HCT116 (cell line): ENCODE data around the gene TMEM123. TPM values are rescaled to one million over a fixed set of nuclear protein-coding genes. Genes with fewer than 3 reads are reported as not detected.

ENCODE experiments used
- ATAC-seq: fragments of 200-7000 bp; cut with Tn5 transposase; 2 replicates; pipeline ENCODE4 v1.9.1; 2020; ENCODE audit warnings: mild to moderate bottlenecking, moderate library complexity
- BruUV-seq: library from RNA; stranded (reverse); fragments of 400-500 nt; replicated peaks from 2 replicates; lab custom pipeline; 2021; lab: Mats Ljungman, UMichigan
- CTCF ChIA-PET: fragments of 300-600 bp; sonication (Branson Sonifier 250); formaldehyde crosslinking; loops from one replicate; lab custom pipeline; 2021; ENCODE audit warnings: antibody characterized with exemption; lab: Charles Lee
- POLR2A ChIA-PET: fragments of 300-600, 350-600 bp; sonication (Branson Sonifier 250); formaldehyde crosslinking; loops from one replicate; lab custom pipeline; 2021; ENCODE audit warnings: antibody characterized with exemption; lab: Charles Lee
- RAD21 ChIA-PET, 2 experiments: fragments of 300-600 bp; sonication (Branson Sonifier 250); formaldehyde crosslinking; loops; one replicate each; lab custom pipeline; 2023; ENCODE audit warnings: low total read pairs in 2 of 2; ENCODE audit not compliant: uncharacterized antibody in 2 of 2, unreplicated experiment in 2 of 2, low non-redundant PET in 1 of 2; lab: Charles Lee
- DNase-seq: peaks from one replicate; pipeline ENCODE4 v3.0.0-alpha.2; 2010; ENCODE audit warnings: low read depth, low spot score
- H2AFZ ChIP-seq: fragments of 200-600 bp; shearing (Covaris generic), sonication (generic); 2 replicates; pipeline ENCODE4 v1.6.1; 2017; ENCODE audit warnings: low read depth, mixed run types, mixed read lengths, antibody characterized with exemption, low read length; ENCODE audit not compliant: poor library complexity, severe bottlenecking
- H3K27ac ChIP-seq: 2 replicates; pipeline ENCODE4 v1.5.1; 2012; ENCODE audit warnings: low read depth, low read length
- H3K27me3 ChIP-seq: fragments of 200-600 bp; sonication (generic); 2 replicates; pipeline ENCODE4 v1.6.1; 2016; ENCODE audit warnings: mixed run types, low read length, mixed read lengths; ENCODE audit not compliant: insufficient read depth
- H3K36me3 ChIP-seq, 2 experiments: fragments of 200-500 bp in 1 of 2; fragments of 200-600 bp in 1 of 2; sonication (Bioruptor generic) in 1 of 2; sonication (generic) in 1 of 2; 2 replicates each; pipeline versions ENCODE4 v1.5.1 to v1.6.1; 2014 to 2016; ENCODE audit warnings: low read length in 2 of 2, inconsistent platforms in 1 of 2, mixed read lengths in 1 of 2, mixed run types in 1 of 2; ENCODE audit not compliant: insufficient read depth in 2 of 2, control insufficient read depth in 1 of 2
- H3K4me1 ChIP-seq, 2 experiments: fragments of 200-600 bp in 1 of 2; sonication (generic) in 1 of 2; 2 replicates each; pipeline versions ENCODE4 v1.5.1 to v1.6.1; 2012 to 2017; ENCODE audit warnings: low read length in 2 of 2, inconsistent platforms in 1 of 2, mild to moderate bottlenecking in 1 of 2, mixed read lengths in 1 of 2, mixed run types in 1 of 2, moderate library complexity in 1 of 2; ENCODE audit not compliant: insufficient read depth in 2 of 2, control insufficient read depth in 1 of 2
- H3K4me2 ChIP-seq: fragments of 200-600 bp; sonication (generic); 2 replicates; pipeline ENCODE4 v1.6.1; 2017; ENCODE audit warnings: mixed run types, low read length, mixed read lengths
- H3K4me3 ChIP-seq, 2 experiments: fragments of 200-600 bp in 1 of 2; sonication (generic) in 1 of 2; replicated peaks in 1 of 2; 2 replicates each; pipeline ENCODE4 v1.5.1; 2011 to 2016; ENCODE audit warnings: low read length in 2 of 2, control low read depth in 1 of 2, low read depth in 1 of 2, mild to moderate bottlenecking in 1 of 2, mixed read lengths in 1 of 2, mixed run types in 1 of 2
- H3K79me2 ChIP-seq: fragments of 200-600 bp; sonication (generic); 2 replicates; pipeline ENCODE4 v1.6.1; 2017; ENCODE audit warnings: mild to moderate bottlenecking, mixed run types, low read length, moderate library complexity, mixed read lengths; ENCODE audit not compliant: insufficient read depth
- H3K9ac ChIP-seq: fragments of 200-600 bp; sonication (generic); 2 replicates; pipeline ENCODE4 v1.6.1; 2016; ENCODE audit warnings: low read length, mixed read lengths
- H3K9me2 ChIP-seq: fragments of 200-600 bp; sonication (generic), shearing (Covaris generic); 2 replicates; pipeline ENCODE4 v1.6.1; 2017; ENCODE audit warnings: mixed run types, mild to moderate bottlenecking, moderate library complexity; ENCODE audit not compliant: insufficient read depth
- H3K9me3 ChIP-seq, 2 experiments: fragments of 200-500 bp in 1 of 2; fragments of 200-600 bp in 1 of 2; sonication (Bioruptor generic) in 1 of 2; sonication (generic) in 1 of 2; 2 replicates each; pipeline ENCODE4 v1.6.1; 2014 to 2017; ENCODE audit warnings: low read length in 2 of 2, mixed read lengths in 2 of 2, inconsistent platforms in 1 of 2, low read depth in 1 of 2, mild to moderate bottlenecking in 1 of 2, mixed run types in 1 of 2, moderate library complexity in 1 of 2; ENCODE audit not compliant: control insufficient read depth in 1 of 2, insufficient read depth in 1 of 2
- H4K20me1 ChIP-seq: fragments of 200-600 bp; sonication (generic), shearing (Covaris generic); 2 replicates; pipeline ENCODE4 v1.6.1; 2017; ENCODE audit warnings: mixed run types, mild to moderate bottlenecking, moderate library complexity; ENCODE audit not compliant: insufficient read depth
- EGR1 ChIP-seq: IDR thresholded peaks from 2 replicates; pipeline ENCODE4 v1.6.1; 2012; ENCODE audit warnings: low read depth
- EZH2 ChIP-seq: fragments of 200-600 bp; sonication (generic); IDR thresholded peaks from 2 replicates; pipeline ENCODE4 v1.6.1; 2017; ENCODE audit warnings: antibody characterized with exemption, mixed run types
- POLR2A ChIP-seq: IDR thresholded peaks from 2 replicates; pipeline ENCODE4 v1.7.0; 2011; ENCODE audit warnings: borderline replicate concordance; ENCODE audit not compliant: insufficient read depth, insufficient read length; ENCODE audit errors: extremely low read depth
- ZNF274 ChIP-seq: fragments of 200-500 bp; sonication (Bioruptor generic); IDR thresholded peaks from 2 replicates; pipeline ENCODE4 v1.6.1; 2014; ENCODE audit warnings: mild to moderate bottlenecking, low read depth, low read length, inconsistent platforms
- intact Hi-C: fragments of 100-400 bp; cut with micrococcal nuclease; formaldehyde crosslinking; loops from 2 replicates; pipeline ENCODE4 v1.10.0; 2022
- total RNA-seq: library from RNA; stranded (reverse); gene quantifications from one replicate; pipeline ENCODE4 v1.2.1, GENCODE V29; 2021; ENCODE audit not compliant: unreplicated experiment
- TF ChIP-seq, protein P1 (sequence below), 3 experiments: fragments of 200-600 bp in 1 of 3; sonication (generic) in 1 of 3; IDR thresholded peaks in 2 of 3; conservative IDR thresholded peaks in 1 of 3; 2 replicates each; pipeline ENCODE4 v1.5.1; 2012 to 2017; ENCODE audit warnings: low read depth in 2 of 3, low read length in 2 of 3, antibody characterized with exemption in 1 of 3, borderline replicate concordance in 1 of 3, control low read depth in 1 of 3, mild to moderate bottlenecking in 1 of 3, mixed read lengths in 1 of 3, mixed run types in 1 of 3, moderate library complexity in 1 of 3; ENCODE audit not compliant: insufficient read depth in 1 of 3
- TF ChIP-seq, protein P2 (sequence below): IDR thresholded peaks from 2 replicates; pipeline ENCODE4 v1.6.1; 2012; ENCODE audit warnings: low read depth
- TF ChIP-seq, protein P3 (sequence below): IDR thresholded peaks from 2 replicates; pipeline ENCODE4 v1.6.1; 2012

TMEM123 gene
- total RNA-seq, 1 experiment from 2014 or later: 217 TPM

DNA sequence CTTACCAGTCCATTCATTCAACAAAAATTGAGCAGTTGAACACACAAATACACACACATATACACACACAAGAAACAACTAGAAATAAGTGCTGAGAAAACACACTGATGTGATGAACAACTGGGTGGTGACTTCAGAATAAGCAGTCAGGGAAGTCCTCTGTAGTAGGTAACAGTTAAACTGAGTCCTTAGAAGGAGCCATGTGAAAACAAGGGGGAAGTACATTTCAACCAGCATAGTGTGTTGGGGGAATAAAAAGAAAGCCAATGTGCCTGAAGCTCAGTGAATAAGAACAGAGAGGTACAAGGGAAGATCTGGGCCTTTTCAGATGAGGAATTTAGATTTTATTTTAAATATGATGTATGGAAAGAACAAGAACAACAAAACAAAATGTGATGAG lies 6.8 kb upstream of the TMEM123 start (continued):
- TF ChIP-seq POLR2A (no peak), EZH2 (no peak)

DNA sequence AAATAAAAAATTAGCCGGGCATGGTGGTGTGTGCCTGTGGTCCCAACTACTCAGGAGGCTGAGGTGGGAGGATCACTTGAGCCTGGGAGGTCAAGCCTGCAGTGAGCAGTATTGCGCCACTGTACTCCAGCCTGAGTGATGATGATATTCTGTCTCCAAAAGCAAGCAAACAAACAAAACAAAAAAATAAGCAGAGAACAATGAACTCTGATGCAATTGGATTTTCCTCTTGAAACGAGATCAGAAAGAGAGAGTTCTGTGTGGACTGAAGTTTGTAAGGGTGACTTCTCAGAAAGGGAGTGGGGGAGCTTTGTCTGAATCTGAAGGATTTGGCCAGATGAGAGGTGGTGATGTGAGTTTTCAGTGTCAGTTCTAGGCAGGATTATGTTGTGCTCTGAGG lies 6.0 kb upstream of the TMEM123 start:
- TF ChIP-seq, protein P1, sequence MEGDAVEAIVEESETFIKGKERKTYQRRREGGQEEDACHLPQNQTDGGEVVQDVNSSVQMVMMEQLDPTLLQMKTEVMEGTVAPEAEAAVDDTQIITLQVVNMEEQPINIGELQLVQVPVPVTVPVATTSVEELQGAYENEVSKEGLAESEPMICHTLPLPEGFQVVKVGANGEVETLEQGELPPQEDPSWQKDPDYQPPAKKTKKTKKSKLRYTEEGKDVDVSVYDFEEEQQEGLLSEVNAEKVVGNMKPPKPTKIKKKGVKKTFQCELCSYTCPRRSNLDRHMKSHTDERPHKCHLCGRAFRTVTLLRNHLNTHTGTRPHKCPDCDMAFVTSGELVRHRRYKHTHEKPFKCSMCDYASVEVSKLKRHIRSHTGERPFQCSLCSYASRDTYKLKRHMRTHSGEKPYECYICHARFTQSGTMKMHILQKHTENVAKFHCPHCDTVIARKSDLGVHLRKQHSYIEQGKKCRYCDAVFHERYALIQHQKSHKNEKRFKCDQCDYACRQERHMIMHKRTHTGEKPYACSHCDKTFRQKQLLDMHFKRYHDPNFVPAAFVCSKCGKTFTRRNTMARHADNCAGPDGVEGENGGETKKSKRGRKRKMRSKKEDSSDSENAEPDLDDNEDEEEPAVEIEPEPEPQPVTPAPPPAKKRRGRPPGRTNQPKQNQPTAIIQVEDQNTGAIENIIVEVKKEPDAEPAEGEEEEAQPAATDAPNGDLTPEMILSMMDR (IDR thresholded peaks at IDR 0.05 in 2 of 3, conservative IDR thresholded peaks at IDR 0.05 in 1 of 3; ENCODE audit: borderline replicate concordance in 1 of 3, insufficient read depth in 1 of 3, low read depth in 2 of 3, low read length in 2 of 3): no peak
- TF ChIP-seq POLR2A (no peak), ZNF274 (no peak), EGR1 (no peak)
- TF ChIP-seq, protein P2, sequence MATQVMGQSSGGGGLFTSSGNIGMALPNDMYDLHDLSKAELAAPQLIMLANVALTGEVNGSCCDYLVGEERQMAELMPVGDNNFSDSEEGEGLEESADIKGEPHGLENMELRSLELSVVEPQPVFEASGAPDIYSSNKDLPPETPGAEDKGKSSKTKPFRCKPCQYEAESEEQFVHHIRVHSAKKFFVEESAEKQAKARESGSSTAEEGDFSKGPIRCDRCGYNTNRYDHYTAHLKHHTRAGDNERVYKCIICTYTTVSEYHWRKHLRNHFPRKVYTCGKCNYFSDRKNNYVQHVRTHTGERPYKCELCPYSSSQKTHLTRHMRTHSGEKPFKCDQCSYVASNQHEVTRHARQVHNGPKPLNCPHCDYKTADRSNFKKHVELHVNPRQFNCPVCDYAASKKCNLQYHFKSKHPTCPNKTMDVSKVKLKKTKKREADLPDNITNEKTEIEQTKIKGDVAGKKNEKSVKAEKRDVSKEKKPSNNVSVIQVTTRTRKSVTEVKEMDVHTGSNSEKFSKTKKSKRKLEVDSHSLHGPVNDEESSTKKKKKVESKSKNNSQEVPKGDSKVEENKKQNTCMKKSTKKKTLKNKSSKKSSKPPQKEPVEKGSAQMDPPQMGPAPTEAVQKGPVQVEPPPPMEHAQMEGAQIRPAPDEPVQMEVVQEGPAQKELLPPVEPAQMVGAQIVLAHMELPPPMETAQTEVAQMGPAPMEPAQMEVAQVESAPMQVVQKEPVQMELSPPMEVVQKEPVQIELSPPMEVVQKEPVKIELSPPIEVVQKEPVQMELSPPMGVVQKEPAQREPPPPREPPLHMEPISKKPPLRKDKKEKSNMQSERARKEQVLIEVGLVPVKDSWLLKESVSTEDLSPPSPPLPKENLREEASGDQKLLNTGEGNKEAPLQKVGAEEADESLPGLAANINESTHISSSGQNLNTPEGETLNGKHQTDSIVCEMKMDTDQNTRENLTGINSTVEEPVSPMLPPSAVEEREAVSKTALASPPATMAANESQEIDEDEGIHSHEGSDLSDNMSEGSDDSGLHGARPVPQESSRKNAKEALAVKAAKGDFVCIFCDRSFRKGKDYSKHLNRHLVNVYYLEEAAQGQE: no peak
- TF ChIP-seq, protein P3, sequence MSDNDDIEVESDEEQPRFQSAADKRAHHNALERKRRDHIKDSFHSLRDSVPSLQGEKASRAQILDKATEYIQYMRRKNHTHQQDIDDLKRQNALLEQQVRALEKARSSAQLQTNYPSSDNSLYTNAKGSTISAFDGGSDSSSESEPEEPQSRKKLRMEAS: no peak
- BruUV-seq: no TSS peak

More for the DNA sequence above, 6.0 kb upstream of the TMEM123 start:
- Histone ChIP-seq H3K27ac (no peak overlapping the region), H3K9ac (no peak overlapping the region), H3K27me3 (no peaks in the 10 kb centered on the region), H3K4me2 (no peak overlapping the region), H3K4me1 (peaks cover 6 to 37% of the 10 kb centered on the region in 2 experiments; a peak in 3 of 4 replicates), H3K4me3 (no peak overlapping the region), H3K79me2 (no peaks in the 10 kb centered on the region), H2AFZ (no peak overlapping the region), H3K9me2 (no peaks in the 10 kb centered on the region), H4K20me1 (no peaks in the 10 kb centered on the region), H3K9me3 (no peaks in the 10 kb centered on the region), H3K36me3 (no peaks in the 10 kb centered on the region)
- intact Hi-C loops: no loop called here
- ChIA-PET CTCF (no interaction called here), POLR2A (no interaction called here), RAD21 (no interaction called here)
- no peak for ATAC-seq
- no peak for DNase-seq
